Activated naive CD4-positive, alpha-beta T cell treated with Interleukin-2 at 50 U/mL for 16 hours (primary cell): ENCODE data around the gene LACTB.
"Not testable (repeated sequence)": the region's sequence is repeated elsewhere in the genome, so short reads cannot be mapped to it uniquely, and the experiment has no call there.

Experiments
- DNase-seq: peaks from one replicate; pipeline ENCODE4 v3.0.0-alpha.2; 2020

The LACTB gene

DNA sequence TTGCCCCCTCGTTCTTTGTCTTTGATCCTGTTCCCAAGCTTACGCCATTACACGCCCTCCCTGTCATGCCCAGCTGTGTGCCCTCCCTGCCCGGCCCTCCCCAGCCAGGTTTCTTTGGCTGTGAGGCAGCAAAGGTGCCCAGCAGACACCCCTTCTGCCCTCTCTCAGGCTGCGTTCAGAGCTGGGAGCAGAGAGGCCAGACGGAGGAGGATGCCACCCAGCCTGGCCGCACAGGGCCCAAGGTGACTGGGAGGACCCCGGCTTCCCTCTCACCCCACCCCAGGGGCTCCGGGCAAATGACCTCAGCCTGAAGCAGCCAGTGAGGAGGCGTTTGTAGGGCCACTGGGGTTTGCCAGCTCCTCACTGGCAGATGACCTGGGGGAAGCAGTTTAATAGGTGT, 30.8 kb upstream of the LACTB start:
- DNase-seq, result no peak

DNA sequence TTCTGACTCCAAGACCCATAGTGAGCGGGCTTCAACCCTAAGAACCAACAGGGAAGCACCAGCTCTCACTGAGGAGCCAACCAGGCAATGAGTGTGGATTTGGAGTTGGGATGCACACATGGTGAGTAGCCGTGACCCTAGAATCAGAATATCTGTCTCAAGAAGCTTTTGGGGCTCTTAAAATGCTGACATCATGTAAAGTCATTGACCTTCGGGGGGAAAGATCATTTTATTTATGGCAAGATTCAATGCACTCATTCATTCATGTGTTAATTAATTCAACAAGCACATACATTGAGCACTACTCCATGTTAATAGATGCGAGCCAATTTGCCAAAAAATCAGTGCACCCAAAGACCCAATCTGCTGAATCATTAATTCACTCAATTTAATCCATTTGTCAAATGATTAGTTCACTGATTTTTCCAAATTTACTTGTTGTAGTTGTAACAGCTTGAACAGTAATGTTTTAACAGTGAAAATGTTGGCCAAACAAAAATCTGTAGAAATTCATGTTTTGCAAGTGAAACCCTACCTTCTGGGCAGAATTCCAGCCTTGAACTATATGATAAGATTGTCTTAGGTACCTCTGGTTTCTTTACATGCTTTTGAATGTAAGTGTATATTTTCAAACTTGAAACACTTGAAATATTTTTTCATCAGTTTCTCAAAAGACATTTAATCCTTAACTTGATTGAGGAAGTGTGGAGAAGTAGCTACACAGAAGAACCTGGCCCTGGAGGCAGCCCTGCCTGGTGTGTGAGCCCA, 29.8 kb upstream of the LACTB start:
- DNase-seq, result no peak

DNA sequence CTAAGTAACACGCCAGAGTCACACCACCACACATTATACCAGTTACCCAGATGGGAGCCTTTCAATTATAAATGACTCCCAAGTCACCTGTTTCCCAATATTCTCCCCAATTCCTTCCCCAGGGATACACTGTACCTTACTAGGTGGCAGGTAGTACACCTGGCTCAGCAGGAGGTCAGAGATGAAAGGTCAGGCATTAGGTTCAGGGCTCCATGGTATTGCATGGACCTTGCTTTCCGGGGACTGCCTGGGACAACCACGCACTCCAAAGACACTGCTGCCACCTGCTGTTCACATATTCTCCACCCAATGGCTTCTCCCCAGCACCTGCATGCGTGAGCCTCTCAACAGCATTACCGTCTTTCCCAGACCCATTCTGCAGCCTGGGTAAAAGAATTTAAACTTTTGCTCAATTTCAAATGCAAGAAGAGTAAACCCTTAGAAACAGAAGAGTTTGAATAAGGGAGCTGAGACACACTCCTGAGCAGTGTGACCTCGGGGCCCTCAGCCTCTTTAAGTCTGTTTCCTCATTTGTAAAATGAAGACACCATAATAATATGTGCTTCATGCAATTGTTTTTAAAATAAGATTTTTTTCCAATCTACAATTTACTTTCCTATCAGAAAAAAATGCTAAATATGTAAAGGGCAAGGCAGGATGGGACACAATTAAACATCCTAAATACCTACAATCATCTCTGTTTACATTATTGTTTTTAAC, 28.0 kb upstream of the LACTB start:
- peak; percentile 70 for DNase-seq

DNA sequence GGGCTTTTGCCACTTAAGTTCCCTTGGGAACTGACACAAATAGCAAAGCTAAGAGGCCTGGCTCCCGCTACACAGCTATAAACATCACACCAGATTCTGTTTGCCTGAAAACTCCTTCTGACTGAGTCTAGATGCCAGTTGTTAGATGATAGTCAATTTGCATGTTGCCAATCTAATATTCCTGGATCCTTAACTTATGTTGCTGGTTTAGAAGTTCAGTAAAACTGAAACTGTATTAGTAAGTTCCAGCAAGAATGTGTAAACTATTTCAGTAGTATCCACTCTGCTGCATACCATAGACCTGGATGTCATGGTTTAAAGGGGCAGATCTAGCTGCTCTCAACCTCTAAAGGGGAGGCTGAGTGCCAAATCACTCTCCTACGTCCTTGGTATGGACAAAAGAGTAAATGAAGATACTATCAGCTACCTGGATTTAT, 27.1 kb upstream of the LACTB start:
- DNase-seq, result no peak

GRCh38 chr15:63096178-63096577, 25.5 kb upstream of the LACTB start:
- no peak for DNase-seq

GRCh38 chr15:63098901-63099300, 22.8 kb upstream of the LACTB start:
- not testable (repeated sequence) for DNase-seq

- DNase-seq, result not testable (repeated sequence)
Observed at GRCh38 chr15:63099581-63099980, 22.1 kb upstream of the LACTB start.

- DNase-seq, result no peak
Observed at GRCh38 chr15:63103416-63103815, 18.2 kb upstream of the LACTB start.

DNA sequence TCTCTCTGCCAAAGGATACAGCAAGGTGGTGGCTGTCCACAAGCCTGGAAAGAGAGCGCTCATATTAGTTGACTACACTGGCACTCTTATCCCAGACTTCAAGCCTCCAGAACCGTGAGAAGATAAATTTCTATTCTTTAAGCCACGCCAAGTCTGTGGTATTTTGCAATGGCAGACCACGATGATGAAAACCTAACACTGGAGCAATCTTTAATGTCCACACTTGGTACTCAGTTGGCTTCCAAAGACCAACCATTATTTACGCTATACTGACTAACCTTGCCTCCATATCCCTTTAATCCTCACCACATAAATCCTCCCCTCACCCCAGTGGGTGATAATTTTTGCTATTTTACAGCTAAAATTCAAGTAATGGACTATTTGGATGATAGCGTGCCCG, 16.9 kb upstream of the LACTB start:
- no peak for DNase-seq

DNA sequence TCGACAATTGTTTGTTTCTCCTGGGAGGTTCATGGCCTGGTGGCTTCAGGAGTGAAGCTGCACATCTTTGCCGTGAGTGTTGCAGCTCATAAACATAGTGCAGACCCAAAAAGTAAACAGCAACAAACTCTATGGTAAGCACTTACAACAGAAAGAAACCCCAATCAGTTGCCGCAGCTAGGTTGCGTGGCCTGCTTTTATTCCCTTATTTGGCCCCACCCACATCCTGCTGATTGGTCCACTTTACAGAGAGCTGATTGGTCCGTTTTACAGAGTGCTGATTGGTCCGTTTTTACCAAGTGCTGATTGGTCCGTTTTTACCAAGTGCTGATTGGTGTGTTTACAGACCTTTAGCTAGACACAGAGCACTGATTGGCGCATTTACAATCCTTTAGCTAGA, 16.3 kb upstream of the LACTB start:
- not testable (repeated sequence) for DNase-seq

DNA sequence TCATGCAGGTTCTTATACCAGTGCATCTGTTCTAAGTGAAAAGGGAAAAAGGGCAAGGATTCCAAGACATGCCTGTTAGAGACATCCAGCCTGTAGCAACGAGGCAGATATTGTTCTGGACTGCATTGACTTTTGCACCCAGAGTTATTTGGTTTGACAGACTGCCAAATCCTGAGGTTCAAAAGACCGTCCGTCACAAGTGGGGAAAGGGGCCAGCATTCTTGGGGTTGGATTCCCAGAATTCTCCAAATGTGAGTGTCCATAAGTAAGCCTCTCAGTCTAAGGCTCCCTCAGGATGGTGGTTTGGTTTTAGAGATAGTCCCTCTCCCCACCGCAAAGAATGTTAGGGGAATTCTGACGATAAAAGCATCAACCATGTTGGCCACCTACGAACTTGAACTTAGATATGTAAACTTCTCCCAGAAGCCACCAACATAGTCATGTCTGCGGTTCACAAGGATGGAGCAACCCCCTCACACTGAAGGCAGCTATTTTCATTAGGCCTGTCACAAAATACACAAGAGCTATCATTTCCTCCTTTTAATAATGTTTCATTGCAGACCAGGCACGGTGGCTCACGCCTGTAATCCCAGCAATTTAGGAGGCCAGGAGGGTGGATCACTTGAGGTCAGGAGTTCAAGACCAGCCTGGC, 13.6 kb upstream of the LACTB start:
- no peak for DNase-seq

- no peak for DNase-seq
Observed at GRCh38 chr15:63109498-63109897, 12.2 kb upstream of the LACTB start.

DNA sequence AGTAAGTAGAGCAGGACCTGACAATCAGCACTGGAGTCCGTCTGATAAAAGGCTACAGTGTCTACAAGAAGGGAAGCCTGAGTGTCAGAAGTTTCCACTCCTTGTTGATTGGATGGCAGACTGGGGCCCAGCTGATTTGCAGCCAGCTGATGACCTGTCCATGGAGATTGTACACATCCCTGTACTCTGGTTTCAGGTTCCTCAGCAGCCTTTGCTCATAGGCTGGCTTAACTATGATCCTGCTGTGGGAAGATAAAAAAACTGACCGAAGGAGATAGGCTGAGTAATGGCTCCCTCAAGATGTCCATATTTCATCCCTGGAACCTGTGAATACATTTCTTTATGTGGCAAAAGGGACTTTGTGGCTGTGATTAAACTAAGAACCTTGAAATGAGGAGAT, 11.7 kb upstream of the LACTB start:
- no peak for DNase-seq

DNA sequence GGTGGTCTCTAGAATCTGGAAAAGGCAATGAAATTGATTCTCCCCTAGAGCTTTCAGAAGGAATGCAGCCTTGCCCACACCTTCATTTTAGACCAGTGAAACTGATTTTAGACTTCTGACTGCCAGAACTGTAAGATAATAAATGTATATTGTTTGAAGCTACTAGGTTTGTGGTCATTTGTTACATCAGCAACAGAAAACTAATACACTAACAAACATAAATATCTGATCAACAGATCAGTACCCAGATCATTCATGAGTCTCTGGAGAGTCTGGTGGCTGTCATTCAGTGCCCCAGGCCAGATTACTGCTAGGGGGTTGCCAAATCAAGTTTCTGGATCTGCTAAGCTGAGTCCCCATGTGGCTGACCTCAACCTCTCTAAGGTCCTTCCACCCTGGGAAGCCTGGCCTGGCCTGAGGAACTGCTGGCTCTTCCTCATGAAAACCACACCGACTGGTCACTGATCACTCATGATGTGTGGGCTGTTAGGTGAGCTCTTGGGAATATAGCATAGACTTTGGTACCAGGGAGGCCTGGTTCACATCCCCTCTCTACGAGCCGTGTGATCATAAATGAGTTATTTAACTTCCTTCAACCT, 11.1 kb upstream of the LACTB start:
- DNase-seq, result no peak

DNA sequence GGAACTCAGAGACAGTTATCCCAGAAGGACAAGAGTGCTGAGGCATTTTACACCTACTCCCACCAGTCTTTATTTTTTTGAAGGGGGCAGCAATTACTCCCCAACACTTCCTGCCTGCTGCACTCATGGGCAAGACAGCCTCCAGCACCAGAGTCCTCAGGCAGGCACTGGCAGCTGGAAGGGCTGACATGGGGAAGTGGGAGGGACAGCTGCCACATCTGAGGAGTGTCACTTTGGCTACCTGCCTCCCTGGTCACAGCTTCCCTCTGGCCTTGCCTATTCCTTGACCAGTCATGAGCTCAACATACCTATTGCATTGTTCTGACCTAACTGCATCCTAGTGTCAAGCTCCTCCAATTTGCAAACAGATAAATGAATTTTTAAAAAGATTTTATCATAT, 10.2 kb upstream of the LACTB start:
- DNase-seq, result no peak

DNA sequence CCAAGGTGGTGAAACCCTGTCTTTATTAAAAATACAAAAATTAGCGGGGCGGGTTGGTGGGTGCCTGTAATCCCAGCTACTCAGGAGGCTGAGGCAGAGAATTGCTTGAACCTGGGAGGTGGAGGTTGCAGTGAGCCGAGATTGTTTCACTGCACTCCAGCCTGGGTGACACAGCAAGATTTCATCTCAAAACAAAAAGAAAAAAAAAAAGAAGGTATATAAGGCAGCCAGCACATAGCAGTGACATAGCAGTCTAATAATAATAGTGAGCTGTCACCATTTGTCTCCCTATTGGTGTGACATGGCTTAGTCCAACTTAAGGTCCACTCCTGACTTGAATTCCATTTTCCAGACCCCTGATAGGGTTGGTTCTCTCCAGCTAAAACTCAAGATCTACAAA, 8.8 kb upstream of the LACTB start:
- no peak for DNase-seq

DNA sequence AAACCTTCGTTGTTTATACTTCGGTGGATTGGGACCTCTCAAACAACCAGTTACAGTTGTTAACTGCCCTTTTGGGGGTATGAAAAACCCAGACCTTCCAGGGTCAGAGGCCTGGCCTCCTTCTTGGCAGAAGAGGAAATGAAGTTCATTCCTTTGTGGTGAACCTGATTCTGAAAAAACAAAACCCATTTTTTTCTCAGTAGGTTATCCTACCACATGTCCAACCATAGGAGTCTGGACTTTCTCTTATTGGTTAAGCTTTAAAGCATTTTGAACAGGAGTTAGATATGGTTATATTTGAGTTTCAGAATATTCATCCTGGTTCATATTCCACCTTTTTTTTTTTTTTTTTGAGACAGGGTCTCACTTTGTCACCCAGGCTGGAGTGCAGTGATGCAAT, 7.2 kb upstream of the LACTB start:
- no peak for DNase-seq

DNA sequence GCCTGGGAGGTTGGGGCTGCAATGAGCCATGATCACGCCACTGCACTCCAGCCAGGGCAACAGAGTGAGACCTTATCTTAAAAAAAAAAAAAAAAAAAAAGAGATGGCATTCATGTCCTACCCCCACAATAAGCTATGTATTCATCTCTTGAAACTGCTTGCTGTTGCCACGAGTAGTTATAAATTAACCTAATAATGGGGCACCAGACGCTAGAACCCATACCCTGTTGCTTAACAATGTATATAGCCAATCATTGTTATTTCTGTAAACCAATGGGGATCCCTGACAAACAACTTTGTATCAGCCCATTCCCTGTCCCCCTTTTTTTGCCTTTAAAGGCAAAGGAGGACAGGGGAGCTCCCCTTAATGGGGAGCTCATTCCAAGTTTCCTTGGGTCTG, 2.8 kb upstream of the LACTB start:
- no peak for DNase-seq

DNA sequence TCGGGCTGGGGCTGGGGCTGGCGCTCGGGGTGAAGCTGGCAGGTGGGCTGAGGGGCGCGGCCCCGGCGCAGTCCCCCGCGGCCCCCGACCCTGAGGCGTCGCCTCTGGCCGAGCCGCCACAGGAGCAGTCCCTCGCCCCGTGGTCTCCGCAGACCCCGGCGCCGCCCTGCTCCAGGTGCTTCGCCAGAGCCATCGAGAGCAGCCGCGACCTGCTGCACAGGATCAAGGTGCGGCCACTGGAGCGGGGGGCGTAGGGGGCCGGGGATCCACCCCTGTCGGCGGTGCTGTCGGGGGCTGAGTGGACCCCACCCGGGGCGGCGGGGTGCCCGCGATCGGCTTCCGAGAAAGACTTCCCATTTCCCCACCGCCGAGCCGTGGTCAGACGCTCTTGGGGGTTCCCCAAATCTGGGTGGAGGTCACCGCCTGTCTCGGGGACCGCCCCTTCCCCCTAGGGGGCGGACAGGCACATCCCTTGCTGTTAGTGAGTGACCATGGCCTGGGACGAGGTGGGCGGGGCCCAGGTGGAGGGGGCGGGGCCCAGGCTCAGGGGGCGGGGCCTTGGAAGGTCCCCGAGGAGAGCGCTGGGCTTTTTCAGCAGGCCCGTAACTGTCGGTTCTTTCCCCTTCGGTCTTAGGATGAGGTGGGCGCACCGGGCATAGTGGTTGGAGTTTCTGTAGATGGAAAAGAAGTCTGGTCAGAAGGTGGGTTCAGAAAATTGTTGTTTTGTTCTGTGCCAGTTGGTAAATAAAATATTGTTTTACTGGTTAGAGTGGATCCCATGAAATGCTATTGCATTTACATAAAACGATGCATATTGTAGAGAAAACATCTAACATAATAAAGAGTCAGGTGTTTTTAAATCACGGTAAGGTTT, 578 bp downstream of the LACTB start:
- DNase-seq, result peak; percentile 81

DNA sequence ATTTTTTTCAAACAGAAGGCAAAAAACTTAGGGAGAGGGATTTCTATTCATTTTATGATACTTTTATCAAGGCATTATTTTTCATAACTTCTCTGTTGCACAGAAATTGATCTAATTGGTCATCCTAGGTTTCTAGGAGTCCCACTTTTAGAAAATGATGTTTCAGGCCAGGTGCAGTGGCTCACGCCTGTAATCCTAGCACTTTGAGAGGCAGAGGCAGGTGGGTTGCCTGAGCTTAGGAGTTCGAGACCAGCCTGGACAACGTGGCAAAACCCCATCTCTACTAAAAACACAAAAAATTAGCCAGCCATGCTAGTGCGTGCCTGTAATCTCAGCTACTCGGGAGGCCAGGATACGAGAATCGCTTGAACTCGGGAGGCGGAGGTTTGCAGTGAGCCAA, 2.8 kb downstream of the LACTB start:
- DNase-seq, result no peak

GRCh38 chr15:63126726-63127125, 5.1 kb downstream of the LACTB start:
- DNase-seq, result no peak

DNA sequence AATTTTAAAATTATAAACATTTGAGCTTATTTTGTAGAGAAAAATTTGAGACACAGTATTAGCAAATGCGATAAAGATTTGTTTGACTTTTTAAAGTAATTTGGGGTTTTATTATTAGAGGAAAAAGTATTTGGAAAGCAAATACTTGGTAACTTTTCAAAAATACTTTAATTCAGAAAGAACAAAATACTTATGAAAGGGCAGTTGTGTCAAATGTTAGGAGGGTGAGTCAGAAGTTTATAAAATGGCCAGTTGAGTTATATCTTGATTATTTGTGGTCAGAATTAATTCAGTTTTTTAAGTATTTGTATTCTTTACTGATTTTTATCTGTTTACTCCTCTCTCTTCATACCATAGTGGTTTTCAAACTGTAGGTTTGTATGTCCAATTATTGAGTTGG, 12.1 kb downstream of the LACTB start:
- no peak for DNase-seq
